GM12801 (cell line): ENCODE results near the gene SDHC.

Experiments used
- CTCF ChIP-seq: IDR thresholded peaks from one replicate; pipeline ENCODE4 v1.5.1; 2011; ENCODE audit warnings: control low read depth; ENCODE audit not compliant: insufficient read length; ENCODE audit errors: extremely low read depth

Gene SDHC

GRCh38 chr1:161389691-161390558, 75.7 kb downstream of the SDHC start:
- no peak for TF ChIP-seq CTCF

- TF ChIP-seq CTCF: no peak
Measured at GRCh38 chr1:161390559-161390858, 76.3 kb downstream of the SDHC start.

- no peak for TF ChIP-seq CTCF
Measured at GRCh38 chr1:161391611-161392010, 77.4 kb downstream of the SDHC start.

- no peak for TF ChIP-seq CTCF
Measured at GRCh38 chr1:161393151-161393550, 79.0 kb downstream of the SDHC start.

- no peak for TF ChIP-seq CTCF
Measured at GRCh38 chr1:161398900-161399256, 84.7 kb downstream of the SDHC start.

- TF ChIP-seq CTCF: no peak
Measured at GRCh38 chr1:161399257-161399998, 85.2 kb downstream of the SDHC start.

- TF ChIP-seq CTCF: no peak
Measured at GRCh38 chr1:161402446-161402845, 88.3 kb downstream of the SDHC start.
